SW 1271 (cell line): Measurements from ENCODE around the gene RRP8.

Experiments used
- DNase-seq, 2 experiments: peaks; one replicate each; lab custom pipeline; 2025; lab: John Stamatoyannopoulos, UW

The RRP8 gene

DNA sequence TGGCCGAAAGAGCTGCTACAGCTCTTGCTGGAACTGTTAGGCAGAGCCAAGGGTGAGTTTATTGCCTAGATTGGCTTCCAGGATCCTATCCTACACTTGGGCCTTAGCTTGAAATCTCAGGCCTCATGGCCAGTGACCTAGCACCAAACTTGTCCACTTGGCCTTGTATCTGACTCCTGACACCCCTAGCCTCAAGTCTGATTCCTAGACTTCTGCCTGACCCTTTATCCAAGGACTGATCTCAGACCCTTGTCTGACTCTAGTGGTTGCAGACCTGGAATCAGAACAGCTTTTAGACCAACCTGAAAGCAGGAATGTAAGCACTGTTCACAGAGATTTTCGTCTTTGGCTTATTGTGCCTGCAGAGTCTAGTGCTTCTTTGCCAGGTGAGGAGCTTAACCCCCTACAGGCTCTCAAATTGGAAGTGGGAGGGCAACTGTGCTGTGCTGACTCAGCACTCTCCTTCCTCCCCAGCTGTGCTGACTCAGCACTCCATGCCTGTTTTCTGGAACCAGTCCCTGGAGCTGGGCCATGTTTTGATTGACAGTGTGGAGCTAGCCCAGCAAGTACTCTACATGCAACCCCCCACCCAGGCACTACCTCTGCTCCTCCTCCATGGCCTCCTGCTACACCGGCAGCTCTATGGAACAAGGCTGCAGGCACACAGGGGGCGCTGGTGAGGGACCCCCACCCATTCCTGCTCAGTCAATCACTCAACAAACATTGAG, 35.1 kb downstream of the RRP8 start:
- DNase-seq, result no peak

DNA sequence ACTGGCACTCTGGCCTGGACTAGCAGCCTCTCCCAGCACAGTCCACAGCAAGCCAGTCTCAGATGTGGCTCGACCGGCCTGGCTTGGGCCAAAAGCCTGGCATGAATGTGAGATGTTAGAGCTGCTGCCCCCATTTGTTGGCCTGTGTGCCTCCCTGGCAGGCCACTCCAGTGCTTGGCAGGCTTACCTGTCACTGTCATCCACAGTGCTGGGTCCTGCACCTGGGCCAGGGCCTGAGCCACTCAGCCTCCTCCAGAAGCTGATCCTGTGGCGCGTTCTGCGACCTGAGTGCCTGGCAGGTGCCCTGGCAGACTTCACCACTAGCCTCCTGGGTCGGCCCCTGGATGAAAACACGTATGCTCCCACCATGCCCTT, 36.1 kb downstream of the RRP8 start:
- no peak for DNase-seq

- no peak for DNase-seq
Measured at GRCh38 chr11:6566704-6567370, 36.6 kb downstream of the RRP8 start.

DNA sequence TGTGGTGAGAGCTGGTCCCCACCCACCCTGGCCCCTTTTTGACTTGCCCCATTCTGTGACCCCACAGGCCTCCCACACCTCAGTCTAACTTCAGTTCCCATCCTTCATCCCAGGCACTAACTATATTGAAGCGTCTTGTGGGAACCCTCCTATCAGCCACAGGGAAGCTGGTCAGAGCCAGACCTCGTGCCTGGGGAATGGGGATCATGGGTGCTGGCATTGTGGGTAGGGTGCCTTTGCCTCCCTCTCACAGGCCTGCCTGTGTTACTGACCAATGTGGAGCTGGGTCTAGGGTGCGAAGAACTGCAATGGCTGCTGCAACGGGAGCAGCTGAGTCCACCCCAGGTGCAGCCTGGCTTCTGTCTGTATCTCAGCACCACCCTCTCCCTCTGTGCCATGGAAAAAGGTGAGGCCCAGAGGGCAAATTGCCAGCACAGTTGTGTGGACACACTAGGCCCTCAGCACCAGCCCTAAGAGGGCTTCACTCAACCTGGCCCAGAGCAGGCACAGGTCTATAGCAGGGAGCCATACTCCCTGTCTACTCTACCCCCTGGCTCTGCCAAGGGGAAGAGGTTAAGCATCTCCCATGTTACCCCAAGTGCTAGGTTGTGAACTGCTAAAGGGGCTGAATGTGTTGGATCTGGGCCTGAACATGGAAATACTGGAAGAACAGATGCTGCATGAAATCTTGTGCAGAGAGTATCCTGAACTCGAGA, 37.3 kb downstream of the RRP8 start:
- no peak for DNase-seq

- no peak for DNase-seq
Measured at GRCh38 chr11:6565325-6565724, 38.1 kb downstream of the RRP8 start.

- DNase-seq, result no peak
Measured at GRCh38 chr11:6563667-6564066, 39.7 kb downstream of the RRP8 start.

DNA sequence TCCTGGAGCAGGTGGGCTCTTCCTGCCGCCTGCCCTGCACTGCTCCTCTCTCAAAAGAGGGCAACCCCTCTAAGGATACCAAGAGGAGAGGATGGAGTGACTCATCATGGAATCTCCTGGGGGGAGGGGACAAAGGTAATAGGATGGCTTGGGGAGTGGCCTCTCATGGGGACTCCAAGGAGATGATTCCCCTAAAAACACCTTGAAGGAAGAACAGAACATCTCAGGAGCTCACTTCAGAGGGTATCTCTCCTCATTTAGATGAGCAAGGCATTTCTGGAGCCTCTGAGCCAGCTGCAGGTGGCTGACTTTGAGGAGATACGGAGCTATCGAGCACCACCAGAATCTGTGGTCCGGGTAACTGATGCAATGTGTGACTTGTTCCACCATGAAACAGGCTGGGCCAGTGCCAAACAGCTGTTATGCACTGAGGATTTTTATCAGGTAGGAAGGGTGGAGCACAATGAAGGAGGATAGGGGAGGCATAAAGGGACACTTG, 40.2 kb downstream of the RRP8 start:
- DNase-seq, result no peak

- DNase-seq, result no peak
Measured at GRCh38 chr11:6561288-6561687, 42.1 kb downstream of the RRP8 start.

DNA sequence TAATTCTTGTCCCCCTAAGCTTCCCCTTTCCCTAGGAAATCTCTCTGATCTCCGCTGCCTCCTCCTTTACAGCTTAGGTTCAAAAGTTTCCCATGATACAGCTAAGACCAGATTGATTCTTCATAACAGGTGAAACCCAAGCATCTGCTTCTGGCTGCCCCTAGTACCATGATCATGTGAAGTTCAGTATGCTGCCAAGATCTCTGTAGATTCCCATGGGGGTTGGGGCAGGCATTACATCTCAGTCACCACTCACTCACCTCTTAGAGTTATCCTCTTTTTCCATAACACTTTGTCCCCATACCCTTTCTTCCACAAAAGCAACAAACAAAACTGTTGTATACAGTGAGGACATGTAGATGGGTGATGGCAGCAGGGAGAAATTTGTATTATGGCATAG, 44.0 kb downstream of the RRP8 start:
- no peak for DNase-seq

GRCh38 chr11:6557761-6558674, 45.4 kb downstream of the RRP8 start:
- DNase-seq, result no peak

GRCh38 chr11:6557063-6557462, 46.4 kb downstream of the RRP8 start:
- DNase-seq, result no peak

- DNase-seq, result no peak
Measured at GRCh38 chr11:6556139-6556949, 47.1 kb downstream of the RRP8 start.

DNA sequence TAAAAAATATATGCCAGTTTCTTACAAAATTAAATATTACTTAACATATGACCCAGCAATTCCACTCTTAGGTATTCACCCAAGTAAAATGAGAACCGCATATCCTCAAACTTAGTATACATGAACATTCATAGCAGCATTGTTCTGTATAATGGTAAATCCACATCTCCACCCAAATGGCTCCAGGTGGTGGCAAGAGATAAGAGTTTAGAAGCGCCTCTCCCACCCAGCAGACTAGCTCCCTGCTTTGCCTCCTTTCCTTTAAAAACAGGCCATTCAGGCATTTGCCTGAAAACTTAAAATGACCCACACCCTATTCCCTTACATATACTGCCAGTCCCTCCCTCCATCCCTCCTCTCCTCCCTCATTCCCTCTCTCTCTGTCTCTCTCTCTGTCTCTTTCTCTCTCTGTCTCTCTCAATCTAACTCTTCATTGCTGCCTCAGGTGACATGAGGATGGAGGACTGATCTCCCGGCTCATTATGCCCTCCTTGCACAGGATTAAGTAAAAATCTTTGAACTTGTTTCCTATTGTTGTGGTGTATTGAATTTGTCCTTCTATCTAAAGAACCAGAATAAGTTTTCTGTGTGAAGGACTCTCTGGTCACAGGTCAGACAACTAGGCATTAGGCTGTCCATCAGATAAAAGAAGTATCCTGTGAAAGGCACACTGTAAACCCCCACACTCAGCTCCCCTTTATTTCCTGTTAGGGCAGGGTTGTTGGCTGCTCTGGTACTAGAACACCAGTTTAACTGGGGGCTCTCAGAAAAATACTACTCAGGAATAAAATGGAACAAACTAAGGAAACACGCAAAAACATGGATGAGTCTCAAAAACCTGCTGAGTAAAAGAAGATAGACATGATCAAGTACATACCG, 48.3 kb downstream of the RRP8 start:
- no peak for DNase-seq

DNA sequence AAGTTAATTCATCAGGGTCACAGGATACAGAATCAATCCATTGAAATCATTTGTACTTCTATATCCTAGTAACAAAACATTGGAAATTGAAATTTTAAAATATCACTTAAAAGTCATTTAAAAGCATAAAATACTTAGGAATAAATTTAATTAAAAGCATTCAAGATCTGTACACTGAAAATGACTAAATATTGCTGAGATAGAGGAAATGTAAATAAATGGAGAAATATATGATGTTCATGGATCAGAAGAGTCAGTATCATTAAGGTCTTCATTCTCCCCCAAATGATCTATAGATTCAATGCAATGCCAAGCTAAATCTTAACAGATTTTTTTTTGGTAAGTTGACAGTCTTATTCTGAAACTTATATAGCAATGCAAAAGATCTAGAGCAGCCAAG, 49.8 kb downstream of the RRP8 start:
- no peak for DNase-seq

- DNase-seq, result no peak
Measured at GRCh38 chr11:6548641-6549040, 54.8 kb downstream of the RRP8 start.

- DNase-seq, result no peak
Measured at GRCh38 chr11:6548121-6548520, 55.3 kb downstream of the RRP8 start.

DNA sequence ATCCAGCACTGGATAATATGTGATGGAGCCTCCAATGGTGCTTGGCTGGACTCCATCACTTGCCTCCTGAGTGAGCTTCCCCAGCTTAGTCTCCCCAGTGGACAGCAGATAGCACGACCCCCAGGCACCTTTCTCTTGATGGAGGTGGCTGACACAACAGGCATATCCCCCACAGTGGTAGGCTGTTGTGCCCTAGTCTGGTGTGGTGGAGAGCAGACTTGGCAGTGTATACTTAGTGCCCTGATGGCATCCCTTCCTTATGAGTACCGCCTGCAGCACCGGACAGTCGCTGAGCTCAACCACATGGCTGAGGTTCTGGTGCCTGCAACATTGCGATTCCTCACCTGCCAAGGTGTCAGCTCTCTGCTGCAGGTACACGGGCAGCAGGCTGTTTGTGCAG, 56.2 kb downstream of the RRP8 start:
- DNase-seq, result no peak

DNA sequence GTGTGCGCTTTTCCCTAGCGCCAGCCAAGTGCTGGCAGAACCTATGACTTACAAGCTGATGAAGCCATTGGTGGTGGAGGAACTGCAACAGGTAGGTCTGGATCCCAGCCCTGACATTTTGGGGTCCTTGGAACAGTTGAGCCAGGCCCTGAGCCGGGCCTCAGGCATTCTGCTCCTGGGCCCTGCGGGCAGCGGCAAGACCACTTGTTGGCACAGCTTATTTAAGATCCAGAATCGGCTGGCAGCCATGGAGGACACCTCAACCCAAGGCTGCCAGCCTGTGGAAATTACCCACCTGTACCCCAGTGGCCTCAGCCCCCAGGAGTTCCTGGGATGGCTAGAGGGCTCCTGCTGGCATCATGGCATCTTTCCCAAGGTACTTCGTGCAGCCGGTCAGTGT, 56.7 kb downstream of the RRP8 start:
- DNase-seq, result no peak

DNA sequence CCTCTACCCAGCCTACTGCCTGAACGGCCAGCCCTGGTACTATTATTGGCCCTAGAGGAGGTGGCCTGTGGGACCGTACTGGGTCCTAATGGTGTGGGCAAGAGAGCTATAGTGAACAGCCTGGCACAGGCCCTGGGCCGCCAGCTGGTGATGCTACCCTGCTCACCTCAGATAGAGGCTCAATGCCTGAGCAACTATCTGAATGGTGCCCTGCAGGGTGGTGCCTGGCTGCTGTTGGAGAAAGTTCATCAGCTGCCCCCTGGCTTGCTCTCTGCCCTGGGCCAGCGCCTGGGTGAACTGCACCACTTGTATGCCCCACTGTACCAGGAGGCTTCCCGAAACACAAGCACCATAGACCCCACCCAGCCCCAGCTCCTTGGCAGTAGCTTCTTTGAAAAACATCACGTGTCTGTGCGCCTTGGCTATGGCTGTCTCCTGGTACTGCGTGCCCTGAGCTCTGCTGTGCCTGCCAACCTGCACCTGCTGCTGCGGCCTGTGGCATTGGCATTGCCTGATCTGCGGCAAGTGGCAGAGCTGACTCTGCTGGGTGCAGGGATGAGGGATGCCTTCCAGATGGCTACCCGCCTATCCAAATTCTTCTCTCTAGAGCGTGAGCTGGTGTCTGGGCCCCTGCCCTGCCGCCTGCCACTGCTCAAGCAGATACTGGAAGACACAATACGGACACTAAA, 57.4 kb downstream of the RRP8 start:
- DNase-seq, result no peak
